NCI-H128 (cell line): ENCODE data around the gene NQO2.
"Not testable (repeated sequence)": the region's sequence is repeated elsewhere in the genome, so short reads cannot be mapped to it uniquely, and the experiment has no call there.

ENCODE experiments used
- DNase-seq: peaks from one replicate; lab custom pipeline; 2025; ENCODE audit not compliant: unreplicated experiment; lab: John Stamatoyannopoulos, UW

The NQO2 gene

GRCh38 chr6:3013901-3014674, 14.4 kb downstream of the NQO2 start:
- DNase-seq, result no peak

GRCh38 chr6:3014675-3015066, 15.0 kb downstream of the NQO2 start:
- DNase-seq, result no peak

- no peak for DNase-seq
Measured at GRCh38 chr6:3015144-3015543, 15.4 kb downstream of the NQO2 start.

GRCh38 chr6:3016473-3017280, 17.0 kb downstream of the NQO2 start:
- no peak for DNase-seq

- no peak for DNase-seq
Measured at GRCh38 chr6:3017304-3017703, 17.6 kb downstream of the NQO2 start.

GRCh38 chr6:3019065-3019464, 19.4 kb downstream of the NQO2 start:
- DNase-seq, result no peak

DNA sequence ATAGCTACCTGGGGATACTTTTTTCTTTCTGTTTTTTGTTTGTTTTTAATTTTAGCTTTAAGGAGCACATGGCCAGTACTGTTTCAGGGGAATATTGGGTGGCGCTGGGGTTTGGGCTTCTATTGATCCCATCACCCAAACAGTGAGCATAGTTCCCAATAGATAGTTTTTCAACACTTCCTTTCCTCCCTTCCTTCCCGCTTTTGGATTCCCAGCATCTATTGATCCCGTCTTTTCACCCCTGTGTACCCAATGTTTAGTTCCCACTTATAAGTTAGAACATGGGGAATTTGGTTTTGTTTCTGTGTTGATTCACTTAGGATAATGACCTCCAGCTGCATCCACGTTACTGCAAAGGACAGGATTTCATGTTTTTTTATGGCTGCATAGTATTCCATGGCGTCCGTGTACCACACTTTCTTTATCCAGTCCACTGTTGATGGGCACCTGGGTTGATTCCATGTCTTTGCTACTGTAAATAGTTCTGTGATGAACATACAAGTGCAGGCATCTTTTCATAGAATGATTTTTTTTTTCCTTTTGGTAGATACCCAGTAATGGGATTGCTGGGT, 20.1 kb downstream of the NQO2 start:
- no peak for DNase-seq

- DNase-seq, result not testable (repeated sequence)
Measured at GRCh38 chr6:3020976-3021598, 21.4 kb downstream of the NQO2 start.

- DNase-seq, result no peak
Measured at GRCh38 chr6:3022765-3023662, 23.3 kb downstream of the NQO2 start.

- DNase-seq, result no peak
Measured at GRCh38 chr6:3023663-3024483, 24.2 kb downstream of the NQO2 start.

- no peak for DNase-seq
Measured at GRCh38 chr6:3026791-3027626, 27.3 kb downstream of the NQO2 start.

GRCh38 chr6:3028156-3028555, 28.5 kb downstream of the NQO2 start:
- not testable (repeated sequence) for DNase-seq

- no peak for DNase-seq
Measured at GRCh38 chr6:3031857-3032640, 32.4 kb downstream of the NQO2 start.

DNA sequence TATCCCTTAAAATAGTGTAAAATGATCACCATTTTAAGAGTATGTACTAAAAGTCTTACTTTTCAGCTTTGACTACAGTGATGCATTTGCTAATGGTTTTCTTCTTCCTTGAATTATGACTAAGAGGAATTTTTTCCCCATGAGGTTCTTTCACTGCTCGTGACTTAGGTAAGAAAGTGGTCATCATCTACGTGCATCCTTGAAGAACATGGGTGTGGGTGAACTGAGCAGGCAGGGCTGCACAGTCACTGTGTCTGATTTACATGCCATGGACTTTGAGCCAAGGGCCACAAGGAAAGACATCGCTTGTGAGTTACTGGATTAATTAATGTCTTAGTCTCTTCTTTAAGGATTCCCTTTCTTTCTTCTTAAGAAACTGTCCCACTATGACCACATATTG, 33.3 kb downstream of the NQO2 start:
- no peak for DNase-seq

GRCh38 chr6:3033652-3034051, 34.0 kb downstream of the NQO2 start:
- no peak for DNase-seq

DNA sequence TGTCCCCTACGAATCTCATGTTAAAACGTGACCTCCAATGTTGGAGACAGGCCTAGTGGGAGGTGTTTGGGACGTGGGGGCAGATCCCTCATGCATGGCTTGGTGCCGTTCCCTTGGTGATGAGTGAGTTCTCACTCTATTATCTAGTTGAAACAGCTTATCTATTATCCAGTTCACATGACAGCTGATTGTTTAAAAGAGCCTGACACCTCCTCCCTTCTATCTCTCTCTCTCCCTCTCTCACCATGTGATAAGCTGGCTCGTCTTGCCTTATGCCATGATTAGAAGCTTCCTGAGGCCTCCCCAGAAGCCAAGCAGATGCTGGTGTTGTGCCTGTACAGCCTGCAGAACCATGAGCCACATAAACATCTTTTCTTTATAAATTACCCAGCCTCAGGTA, 35.7 kb downstream of the NQO2 start:
- no peak for DNase-seq

- no peak for DNase-seq
Measured at GRCh38 chr6:3036861-3037637, 37.4 kb downstream of the NQO2 start.
